GM21717 (cell line): ENCODE measurements around the gene PC.

Source experiments
- ATAC-seq: cut with Tn5 transposase; IDR thresholded peaks from one replicate; pipeline ENCODE4 v1.9.1; 2021; ENCODE audit warnings: mild to moderate bottlenecking, moderate library complexity; ENCODE audit not compliant: unreplicated experiment

PC gene

DNA sequence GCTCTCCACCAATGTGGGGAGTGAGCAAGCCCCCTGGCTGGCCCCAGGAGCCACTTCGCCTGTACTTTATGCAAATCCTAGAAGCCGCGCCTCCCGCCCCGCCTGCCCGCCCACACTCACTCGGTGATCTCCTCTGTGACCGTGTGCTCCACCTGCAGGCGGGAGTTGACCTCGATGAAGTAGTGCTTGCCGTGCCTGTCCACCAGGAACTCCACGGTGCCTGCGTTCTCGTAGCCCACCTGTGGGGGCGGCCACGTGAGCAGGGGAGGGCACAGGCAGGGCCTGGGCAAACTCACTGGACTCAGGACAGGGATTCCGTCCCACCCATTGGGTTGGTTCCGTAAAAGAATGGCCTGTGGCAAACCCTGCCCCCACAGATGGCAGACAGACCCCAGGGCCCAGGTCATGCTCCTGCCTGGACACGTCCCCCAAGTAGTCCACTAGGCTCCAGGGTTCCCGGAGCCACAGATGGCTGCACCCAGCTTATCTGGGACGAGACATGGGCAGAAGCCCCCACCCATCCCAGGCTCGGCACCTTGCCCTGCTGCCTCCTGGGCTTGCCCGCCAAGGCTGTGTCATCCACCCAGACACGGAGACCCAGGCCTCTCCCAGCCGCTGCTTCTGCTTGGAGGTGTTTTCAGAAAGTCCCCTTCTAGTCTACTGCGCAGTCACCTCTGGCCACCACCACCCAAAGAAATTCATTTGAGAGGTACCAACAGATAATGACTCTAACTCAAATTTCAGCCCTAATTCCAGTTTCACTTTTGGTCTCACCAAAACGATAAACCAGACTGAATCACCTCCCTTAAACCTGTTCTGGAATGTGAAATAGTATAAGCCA, 89.2 kb downstream of the PC start:
- ATAC-seq = peak; percentile 63

DNA sequence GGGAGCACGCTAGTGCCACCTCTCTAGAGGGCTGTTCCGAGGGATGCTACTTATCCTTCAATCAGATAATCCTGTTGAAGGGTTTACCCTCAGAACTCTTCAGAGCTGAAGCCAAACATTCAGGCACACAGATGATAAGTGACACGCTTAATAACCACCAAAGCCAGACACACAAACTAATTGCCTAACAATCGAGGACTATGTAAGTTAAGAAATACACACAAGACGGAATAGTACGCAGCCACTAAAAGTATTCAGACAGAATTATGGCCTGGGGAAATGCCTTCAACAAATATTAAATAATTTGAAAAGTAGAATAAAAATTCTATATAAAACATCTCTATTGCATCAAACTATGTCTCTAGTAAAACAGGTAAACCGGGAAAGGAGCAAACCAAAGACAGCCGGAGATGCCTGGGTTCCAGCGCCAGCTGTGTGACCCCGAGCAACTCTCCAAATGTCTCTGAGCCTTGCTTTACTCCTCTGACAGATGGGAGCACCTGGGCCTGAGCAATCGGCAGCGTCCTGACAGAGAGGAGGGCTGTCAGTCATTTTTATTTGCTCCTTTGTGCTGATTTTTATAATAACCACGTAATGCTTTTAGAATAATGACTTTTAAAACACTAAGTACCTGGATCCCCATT, 90.0 kb downstream of the PC start:
- no peak for ATAC-seq

DNA sequence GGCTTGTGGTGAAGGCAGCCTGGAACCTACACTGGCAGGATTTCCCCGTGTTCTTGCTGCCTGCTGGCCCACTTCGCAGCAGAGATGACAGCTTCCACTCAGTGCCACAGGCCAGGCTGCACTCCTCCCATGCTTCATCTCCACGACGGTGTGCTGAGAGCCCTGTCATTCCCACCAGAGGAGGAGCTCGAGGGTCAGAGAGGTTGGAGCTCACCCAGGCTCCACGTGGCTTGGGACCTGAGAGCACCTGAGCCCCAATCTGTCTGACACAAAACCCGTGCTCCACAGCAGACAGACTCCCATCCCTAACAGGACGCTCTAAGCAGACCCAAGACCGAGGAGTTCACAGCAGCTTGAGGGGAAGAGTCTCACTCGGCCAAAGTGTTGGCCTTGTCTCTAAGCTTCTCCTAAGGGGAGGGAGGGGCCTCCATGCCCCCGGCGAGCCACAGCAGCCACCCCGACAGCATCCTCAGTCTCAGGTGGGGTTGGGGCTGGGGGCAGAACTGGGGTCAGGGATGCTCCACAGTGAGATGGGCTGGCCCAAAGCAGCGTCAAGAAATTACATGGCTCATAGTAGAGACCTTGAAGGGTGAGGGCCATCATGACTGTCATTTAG, 90.7 kb downstream of the PC start:
- ATAC-seq = no peak

DNA sequence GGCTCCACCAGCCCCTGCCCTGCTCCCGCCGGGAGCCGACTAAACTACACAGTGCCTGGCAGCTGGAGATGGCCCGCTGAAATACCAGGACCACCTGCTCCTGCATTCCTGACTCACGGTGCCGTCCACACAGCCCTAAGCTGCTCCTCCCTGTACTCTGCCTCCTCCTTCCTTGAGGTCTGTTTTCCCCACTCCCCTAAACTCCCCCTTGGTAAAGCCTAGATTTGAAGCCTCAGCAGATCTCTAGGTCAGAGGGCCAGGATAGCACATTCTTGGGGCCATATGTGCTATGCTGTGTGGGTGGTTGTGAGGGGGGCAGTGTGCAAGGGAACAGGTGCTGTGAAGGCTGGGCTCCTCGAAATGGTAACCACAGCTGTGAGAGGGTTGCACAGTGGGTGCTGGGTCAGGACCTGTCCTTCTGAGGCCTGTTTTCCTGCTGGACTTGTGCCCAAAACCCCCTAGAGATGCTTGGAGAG, 91.6 kb downstream of the PC start:
- no peak for ATAC-seq

DNA sequence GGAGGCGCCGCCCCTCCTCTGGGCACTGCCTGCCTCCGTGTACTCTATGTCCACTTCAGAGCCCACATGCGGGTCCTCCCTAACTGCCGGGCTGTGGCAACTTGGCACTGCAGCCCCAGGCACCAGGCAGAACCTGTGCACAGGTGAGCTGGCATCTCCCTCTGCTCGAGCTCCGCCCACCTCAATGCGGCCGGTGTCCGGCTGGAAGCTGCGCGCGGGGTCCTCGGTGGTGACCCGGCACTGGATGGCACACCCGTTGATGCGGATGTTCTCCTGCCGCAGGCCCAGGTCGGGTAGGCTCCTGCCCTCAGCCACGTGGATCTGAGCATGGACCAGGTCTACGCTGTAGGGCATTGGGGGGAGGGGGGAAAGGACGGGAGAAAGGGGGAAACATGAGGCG, 92.2 kb downstream of the PC start:
- ATAC-seq = no peak

DNA sequence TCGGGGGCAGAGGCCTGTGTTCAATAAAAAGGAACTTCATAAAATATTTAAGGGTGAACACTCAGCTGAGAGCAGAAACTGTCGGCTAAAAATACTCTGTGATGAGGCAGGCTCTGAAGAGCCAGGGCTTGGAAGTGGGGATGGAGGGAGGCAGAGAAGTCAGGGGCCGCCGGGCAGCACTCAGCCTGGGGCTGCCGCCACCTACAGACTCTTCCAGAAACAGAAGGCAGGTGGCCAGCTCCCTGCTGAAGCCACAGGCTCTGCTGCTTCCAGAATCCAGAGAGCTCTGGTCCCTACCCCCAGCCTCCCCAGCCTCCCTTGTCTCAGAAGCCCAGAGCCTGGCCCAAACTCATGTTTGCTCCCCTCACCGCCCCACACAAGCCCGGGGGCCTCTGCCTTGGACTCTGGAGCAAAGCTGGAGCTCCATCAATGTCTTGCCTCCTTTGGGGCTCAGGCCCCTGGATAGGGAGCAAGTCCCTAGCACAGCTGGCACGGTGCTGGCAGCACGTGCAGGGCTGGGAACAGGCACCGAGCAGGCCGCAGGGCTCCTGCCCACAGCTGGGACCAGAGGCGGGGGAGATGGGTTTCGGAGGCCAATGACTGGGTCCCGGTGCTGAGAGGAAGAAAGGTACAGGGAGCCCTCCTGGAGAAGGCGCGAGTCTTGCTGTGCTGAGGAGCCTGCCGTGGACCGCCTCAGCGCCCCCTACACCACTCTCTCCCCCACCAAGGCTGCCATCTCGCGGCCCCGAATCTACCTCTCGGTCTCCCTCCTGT, 93.1 kb downstream of the PC start:
- no peak for ATAC-seq

DNA sequence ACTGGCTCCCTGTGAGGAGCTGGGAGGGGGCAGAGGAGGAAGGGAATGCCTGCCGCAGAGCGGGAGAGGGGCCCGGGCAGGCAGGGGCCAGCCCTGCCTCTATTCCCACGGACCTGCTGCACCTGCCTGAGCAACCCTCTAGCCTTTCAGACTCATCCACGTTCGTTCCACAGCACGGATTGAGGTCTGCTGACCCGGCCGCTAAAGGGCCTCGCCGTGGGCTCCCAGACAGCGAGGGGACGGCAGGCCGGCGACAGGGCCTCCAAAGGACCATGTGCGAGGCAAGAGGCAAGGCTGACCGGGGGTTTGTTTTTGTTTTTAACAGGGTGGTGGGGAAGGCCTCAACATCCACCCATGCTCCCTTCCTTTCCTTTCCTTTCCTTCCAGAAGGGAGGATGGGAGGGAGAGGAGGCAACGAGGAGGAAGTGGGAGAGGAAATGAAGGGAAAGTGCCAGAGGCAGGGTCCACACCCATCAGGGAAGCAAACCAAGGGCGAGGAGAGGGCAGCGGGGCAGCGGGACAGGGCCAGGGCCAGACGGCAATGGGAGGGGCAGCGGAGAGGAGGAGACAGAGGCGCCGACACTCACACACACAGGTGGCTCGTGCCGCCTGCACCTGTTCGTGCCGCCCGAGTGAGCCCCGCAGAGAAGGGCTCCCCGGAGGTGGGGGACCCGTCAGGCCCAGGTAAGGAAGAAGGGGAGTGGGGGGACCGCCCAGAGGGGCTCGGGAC, 93.8 kb downstream of the PC start:
- ATAC-seq = no peak

DNA sequence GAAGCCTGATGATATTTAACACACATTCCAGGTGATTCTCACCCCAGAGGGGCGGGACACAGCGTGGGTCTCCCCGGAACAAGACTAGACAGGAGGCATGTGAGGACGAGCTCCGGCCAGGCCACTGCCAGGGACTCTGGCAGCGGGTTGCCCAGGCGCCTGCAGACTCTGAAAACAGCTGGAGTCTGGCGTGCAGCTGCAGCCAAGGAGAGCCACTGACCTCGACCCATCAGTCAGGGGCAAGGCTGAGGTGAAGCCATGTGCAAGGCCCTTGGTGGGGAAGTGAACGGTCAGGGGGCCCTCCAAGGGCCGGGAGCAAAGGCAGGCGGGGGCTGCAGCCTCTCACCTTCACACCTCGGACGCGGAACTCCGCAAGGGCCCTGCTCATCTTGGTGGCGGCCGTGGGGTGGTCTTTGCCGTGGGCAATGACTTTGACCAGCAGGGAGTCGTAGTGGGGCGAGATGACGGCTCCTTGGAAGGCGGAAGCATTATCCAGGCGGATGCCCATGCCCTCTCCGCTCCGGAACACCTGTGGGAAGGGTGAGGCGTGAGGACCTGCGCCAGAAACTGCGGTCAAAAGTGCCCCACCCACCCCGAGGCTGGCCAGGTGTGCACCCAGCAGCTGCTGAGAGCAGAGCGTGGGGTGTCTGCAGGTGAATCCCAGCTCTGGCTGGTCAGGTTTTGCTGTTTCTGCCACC, 94.6 kb downstream of the PC start:
- no peak for ATAC-seq

DNA sequence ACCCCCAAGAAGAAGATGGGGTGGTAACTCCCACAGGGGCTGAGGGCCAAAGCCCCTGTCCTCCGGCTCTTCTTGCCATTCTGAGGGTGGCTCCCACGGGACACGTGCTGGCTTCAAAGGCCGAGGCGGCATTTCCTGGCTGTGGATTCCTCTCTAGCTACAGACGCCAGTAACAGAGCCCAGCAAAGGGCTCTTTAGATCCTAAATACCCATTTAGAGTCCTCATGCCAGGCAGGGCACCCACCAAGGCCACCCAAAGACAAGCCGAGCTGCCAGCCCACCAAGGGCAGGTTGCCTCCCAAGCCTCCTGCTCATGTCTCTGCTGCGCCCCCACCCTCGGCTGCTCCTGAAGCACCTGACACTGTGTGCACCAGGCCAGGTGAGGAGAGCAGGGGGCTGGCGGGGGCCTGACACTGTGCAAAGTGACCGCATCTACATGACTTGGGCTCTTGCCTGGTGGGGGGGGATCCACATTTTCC, 95.6 kb downstream of the PC start:
- ATAC-seq = no peak

DNA sequence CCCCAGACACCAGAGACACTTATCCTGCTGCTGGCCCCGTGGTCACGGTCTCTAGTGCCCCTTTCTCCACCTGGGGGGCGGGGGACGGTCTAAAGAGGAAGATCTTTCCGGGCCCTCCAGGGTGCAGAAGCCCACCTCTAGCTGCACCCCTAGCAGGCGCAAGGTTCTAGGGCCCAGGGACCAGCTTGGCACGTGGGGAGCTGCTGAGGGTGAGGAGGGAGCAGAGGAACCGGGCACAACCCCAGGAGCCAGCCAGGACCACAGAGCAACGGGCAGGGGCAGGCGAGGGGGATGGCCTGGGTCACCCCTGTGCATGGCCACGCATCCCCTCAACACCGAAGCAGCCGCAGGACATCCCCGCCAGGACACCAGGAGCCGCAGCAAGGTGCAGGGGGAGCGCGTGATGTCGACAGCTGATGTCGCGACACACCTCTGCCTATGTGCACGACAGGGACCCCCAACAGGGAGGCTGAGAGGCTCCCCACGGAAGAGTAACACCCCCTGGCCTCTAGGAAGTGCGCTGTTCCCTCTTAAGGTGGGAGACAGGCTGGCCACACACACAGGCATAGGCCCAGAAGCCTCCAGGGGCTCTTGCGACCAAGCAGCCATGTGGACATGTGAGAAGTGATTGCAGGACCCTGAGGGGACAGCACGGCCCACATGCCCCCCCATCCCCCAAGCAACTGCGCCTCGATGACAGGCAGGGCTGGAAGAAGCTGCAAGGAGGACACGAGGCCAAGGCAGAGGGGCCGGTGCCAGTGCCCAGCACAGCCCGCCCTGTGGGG, 96.2 kb downstream of the PC start:
- ATAC-seq = no peak

DNA sequence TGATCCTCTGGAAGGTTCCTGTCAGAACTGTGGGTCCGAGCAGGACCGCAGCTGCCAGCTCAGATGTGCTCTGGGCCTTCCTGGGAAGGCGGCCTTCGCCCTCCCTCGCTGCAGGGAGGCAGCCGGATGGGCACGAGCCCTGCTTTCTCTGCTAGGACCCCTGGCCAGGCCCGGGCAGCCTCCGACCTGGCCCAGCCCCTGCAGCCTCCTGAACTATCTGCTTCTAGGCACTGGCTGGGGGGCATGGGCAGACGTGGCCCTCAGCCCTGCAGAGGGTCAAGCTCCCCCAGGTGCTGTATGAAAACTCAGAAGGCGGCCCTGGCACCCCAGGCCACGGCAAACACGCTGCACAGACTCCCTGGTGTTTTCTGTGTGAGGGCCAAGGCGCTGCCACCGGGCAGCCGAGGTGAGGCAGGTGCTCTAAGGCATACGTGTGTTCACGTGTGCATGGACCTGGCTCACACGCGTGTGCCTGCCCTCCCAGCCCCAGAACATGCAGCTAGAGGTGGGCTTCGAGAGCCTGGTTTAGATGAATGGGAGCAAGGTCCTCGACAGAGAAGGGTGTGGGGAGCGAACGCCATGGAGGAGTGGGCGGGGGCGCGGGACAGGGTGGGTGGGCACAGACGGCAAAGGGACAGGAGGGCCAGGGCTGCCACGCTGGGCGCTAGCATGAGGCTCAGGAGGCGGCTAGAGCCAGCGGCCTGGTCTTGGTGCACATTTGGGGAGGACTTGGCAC, 97.0 kb downstream of the PC start:
- ATAC-seq = no peak

DNA sequence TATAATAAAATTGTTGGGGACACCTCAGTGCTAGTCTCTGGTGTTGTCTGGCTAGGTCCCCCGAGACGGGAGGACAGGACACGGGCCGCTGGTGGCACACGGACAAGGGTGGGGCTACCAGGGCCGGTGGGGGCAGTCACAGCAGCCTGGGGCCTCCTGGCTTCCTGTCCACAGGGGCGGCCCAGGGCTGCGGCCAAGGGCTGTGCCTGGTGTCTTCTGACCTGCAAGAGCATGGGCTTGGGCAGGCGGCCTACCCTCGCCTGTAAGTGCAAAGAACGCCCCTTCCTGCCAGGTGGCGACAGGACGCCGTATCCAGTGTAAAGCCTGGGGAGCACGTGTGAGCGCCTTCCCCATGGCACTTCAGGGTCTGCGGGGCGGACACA, 97.7 kb downstream of the PC start:
- ATAC-seq = no peak

DNA sequence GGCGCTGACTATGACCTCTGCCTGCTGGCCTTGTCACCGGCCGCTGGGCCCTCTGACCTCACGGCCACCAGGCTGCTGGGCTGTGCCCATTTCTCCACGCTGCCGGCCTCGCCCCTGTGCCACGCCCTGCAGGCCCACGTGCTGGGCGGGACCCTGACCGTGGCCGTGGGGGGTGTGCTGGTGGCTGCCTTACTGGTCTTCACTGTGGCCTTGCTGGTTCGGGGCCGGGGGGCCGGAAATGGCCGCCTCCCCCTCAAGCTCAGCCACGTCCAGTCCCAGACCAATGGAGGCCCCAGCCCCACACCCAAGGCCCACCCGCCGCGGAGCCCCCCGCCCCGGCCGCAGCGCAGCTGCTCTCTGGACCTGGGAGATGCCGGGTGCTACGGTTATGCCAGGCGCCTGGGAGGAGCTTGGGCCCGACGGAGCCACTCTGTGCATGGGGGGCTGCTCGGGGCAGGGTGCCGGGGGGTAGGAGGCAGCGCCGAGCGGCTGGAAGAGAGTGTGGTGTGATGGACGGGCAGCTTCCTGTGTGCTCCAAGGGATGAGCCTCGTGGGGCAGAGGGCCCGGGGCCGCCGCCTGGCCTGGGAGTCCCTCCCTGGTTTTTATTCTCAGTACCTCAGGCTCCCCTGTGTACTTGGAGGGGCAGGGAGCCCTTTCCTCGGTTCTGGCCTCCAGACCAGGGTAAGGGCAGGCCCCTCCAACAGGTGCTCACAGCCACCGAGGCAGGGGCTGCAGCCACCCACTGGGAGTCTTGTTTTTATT, 98.3 kb downstream of the PC start:
- ATAC-seq = no peak

DNA sequence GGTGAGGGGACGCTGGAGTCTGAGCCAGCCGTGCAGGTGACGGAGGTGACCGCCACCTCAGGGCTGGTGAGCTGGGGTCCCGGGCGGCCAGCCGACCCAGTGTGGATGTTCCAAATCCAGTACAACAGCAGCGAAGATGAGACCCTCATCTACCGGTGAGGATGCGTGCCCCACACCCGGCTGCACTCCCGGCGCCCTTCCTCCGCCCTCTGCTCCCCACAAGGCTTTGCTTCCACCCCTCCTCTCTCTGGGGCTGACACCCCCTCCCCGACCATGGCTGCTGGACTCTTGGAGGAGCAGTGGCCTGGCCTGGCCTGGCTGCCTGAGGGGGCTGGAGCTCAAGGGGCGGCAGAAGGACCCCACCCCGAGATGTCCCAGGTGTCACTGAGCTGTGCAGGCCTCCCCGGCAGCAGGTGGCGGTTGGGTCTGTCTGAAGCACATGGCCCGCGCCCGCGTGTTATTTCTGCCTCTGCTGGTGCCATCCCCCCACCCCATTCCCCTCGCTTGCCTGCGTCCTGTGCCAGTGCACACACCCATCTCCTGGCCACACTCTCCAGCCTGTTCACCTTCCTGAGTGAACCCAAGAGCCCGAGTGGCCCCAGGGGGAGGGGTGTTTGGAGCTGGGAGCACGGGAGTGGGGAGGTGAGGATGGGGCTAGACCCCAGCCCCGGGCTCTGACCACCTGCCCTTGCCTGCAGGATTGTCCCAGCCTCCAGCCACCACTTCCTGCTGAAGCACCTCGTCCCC, 99.1 kb downstream of the PC start:
- ATAC-seq = no peak

DNA sequence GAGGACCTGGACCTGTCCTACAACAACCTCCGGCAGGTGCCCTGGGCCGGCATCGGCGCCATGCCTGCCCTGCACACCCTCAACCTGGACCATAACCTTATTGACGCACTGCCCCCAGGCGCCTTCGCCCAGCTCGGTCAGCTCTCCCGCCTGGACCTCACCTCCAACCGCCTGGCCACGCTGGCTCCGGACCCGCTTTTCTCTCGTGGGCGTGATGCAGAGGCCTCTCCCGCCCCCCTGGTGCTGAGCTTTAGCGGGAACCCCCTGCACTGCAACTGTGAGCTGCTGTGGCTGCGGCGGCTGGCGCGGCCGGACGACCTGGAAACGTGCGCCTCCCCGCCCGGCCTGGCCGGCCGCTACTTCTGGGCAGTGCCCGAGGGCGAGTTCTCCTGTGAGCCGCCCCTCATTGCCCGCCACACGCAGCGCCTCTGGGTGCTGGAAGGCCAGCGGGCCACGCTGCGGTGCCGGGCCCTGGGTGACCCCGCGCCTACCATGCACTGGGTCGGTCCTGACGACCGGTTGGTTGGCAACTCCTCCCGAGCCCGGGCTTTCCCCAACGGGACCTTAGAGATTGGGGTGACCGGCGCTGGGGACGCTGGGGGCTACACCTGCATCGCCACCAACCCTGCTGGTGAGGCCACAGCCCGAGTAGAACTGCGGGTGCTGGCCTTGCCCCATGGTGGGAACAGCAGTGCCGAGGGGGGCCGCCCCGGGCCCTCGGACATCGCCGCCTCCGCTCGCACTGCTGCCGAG, 99.8 kb downstream of the PC start:
- ATAC-seq = no peak

DNA sequence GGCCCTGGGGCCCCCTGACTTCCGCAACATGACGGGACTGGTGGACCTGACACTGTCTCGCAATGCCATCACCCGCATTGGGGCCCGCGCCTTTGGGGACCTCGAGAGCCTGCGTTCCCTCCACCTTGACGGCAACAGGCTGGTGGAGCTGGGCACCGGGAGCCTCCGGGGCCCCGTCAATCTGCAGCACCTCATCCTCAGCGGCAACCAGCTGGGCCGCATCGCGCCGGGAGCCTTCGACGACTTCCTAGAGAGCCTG, 100.3 kb downstream of the PC start:
- no peak for ATAC-seq
